ENCODE results near the gene PRKRA.

DNA sequence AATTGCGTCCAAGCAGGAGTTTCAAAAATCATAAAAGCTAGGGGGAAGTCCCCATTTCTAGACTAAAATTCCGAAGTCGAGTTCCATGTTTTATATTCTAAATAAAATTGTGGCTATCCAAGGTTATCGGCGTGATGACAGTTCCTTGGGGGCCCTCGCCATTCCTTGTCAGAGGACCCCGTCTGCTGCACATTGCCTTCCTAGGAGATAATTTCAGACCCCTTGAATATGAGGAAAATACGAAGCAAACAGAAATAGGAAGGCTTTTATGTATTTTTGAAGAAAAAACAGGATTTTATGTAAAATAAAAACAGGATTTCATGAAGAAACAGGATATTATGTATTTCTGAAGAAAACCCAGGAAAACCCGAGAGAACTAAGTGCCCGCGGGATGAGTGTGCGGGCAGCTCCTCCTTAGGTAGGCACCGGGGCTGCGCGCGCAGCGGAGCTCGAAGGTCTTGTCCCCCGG, 28.8 kb upstream of the PRKRA start:
- no peak for TF ChIP-seq NBN (IDR thresholded peaks at IDR 0.05; ENCODE audit: low read depth)
- TF ChIP-seq, protein P1, sequence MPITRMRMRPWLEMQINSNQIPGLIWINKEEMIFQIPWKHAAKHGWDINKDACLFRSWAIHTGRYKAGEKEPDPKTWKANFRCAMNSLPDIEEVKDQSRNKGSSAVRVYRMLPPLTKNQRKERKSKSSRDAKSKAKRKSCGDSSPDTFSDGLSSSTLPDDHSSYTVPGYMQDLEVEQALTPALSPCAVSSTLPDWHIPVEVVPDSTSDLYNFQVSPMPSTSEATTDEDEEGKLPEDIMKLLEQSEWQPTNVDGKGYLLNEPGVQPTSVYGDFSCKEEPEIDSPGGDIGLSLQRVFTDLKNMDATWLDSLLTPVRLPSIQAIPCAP (CRISPR knock-in tag; IDR thresholded peaks at IDR 0.05; ENCODE audit: borderline replicate concordance): no peak
- no peak for TF ChIP-seq GATA2 (CRISPR knock-in tag; IDR thresholded peaks at IDR 0.05)
- TF ChIP-seq TCF7 (IDR thresholded peaks at IDR 0.05; ENCODE audit: borderline replicate concordance): no peak
- TF ChIP-seq SRF (CRISPR knock-in tag; IDR thresholded peaks at IDR 0.05): no peak
- TF ChIP-seq, protein P2, sequence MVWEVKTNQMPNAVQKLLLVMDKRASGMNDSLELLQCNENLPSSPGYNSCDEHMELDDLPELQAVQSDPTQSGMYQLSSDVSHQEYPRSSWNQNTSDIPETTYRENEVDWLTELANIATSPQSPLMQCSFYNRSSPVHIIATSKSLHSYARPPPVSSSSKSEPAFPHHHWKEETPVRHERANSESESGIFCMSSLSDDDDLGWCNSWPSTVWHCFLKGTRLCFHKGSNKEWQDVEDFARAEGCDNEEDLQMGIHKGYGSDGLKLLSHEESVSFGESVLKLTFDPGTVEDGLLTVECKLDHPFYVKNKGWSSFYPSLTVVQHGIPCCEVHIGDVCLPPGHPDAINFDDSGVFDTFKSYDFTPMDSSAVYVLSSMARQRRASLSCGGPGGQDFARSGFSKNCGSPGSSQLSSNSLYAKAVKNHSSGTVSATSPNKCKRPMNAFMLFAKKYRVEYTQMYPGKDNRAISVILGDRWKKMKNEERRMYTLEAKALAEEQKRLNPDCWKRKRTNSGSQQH (CRISPR knock-in tag; IDR thresholded peaks at IDR 0.05): no peak

All from K562 (cell line).